ENCODE results near the gene CENPS. TPM values are rescaled to one million over a fixed set of nuclear protein-coding genes. Genes with fewer than 3 reads are reported as not detected.

The CENPS gene
- total RNA-seq, 1 experiment from 2014 or later: 16.1 TPM

Other genes with a start within 250 kb of the CENPS start
- gene KIF1B, start 219.9 kb upstream of the CENPS start, total RNA-seq (2014; rRNA removed; shearing (Covaris generic)): 14.5 and 27.8 TPM in 2 replicates
- gene PGD, start 31.4 kb upstream of the CENPS start, total RNA-seq (2014; rRNA removed; shearing (Covaris generic)): 37.1 and 62.3 TPM in 2 replicates
- not detected in 2 replicates for gene CORT, start 19.6 kb downstream of the CENPS start, total RNA-seq (2014; rRNA removed; shearing (Covaris generic))
- gene DFFA, start 42.1 kb downstream of the CENPS start, total RNA-seq (2014; rRNA removed; shearing (Covaris generic)): 24.7 and 36.6 TPM in 2 replicates
- gene PEX14, start 44.5 kb downstream of the CENPS start, total RNA-seq (2014; rRNA removed; shearing (Covaris generic)): 21.4 and 27.1 TPM in 2 replicates